Caco-2 (cell line): Measurements from ENCODE around the gene ATXN7. TPM values are rescaled to one million over a fixed set of nuclear protein-coding genes. Genes with fewer than 3 reads are reported as not detected.
A peak's percentile ranks its signal among the peaks of the same experiment; 100 is the strongest.

Source experiments
- BruUV-seq: library from RNA; stranded (reverse); fragments of 400-500 nt; replicated peaks from 2 replicates; lab custom pipeline; 2021; lab: Mats Ljungman, UMichigan
- CTCF ChIA-PET: fragments of 300-600 bp; sonication (Branson Sonifier 250); formaldehyde crosslinking; loops from one replicate; lab custom pipeline; 2022; ENCODE audit warnings: antibody characterized with exemption; lab: Charles Lee
- POLR2A ChIA-PET: fragments of 300-600 bp; sonication (Branson Sonifier 250); formaldehyde crosslinking; loops from one replicate; lab custom pipeline; 2022; ENCODE audit warnings: antibody characterized with exemption; lab: Charles Lee
- DNase-seq, 2 experiments: peaks; one replicate each; pipeline versions ENCODE4 v3.0.0 to v3.0.0-alpha.2; 2020 to 2022
- H3K27me3 ChIP-seq: replicated peaks from 2 replicates; pipeline ENCODE4 v1.6.0; 2011; ENCODE audit warnings: low read length; ENCODE audit not compliant: control insufficient read depth, insufficient read depth
- H3K36me3 ChIP-seq: 2 replicates; pipeline ENCODE4 v1.5.1; 2011; ENCODE audit warnings: low read length; ENCODE audit not compliant: control insufficient read depth, insufficient read depth
- H3K4me1 ChIP-seq: fragments of 250-450 bp; sonication (Bioruptor Pico); 2 replicates; pipeline ENCODE4 v1.5.1; 2020; ENCODE audit warnings: mild to moderate bottlenecking
- H3K4me3 ChIP-seq: 2 replicates; pipeline ENCODE4 v1.5.1; 2011; ENCODE audit warnings: low read depth, mild to moderate bottlenecking, control low read depth, low read length
- H3K9me3 ChIP-seq: fragments of 250-450 bp; sonication (Bioruptor Pico); 2 replicates; pipeline ENCODE4 v1.5.1; 2020; ENCODE audit warnings: mild to moderate bottlenecking, moderate library complexity
- H3K27ac Mint-ChIP-seq: one replicate; pipeline ENCODE4 v1.8.0; 2022; ENCODE audit warnings: mixed read lengths; ENCODE audit not compliant: unreplicated experiment
- H3K27me3 Mint-ChIP-seq: one replicate; pipeline ENCODE4 v1.8.0; 2022; ENCODE audit warnings: mixed read lengths; ENCODE audit not compliant: insufficient read depth, unreplicated experiment
- H3K36me3 Mint-ChIP-seq: one replicate; pipeline ENCODE4 v1.8.0; 2022; ENCODE audit warnings: mild to moderate bottlenecking, mixed read lengths; ENCODE audit not compliant: insufficient read depth, unreplicated experiment
- H3K4me1 Mint-ChIP-seq: one replicate; pipeline ENCODE4 v1.8.0; 2022; ENCODE audit warnings: low read depth, mixed read lengths; ENCODE audit not compliant: unreplicated experiment
- H3K4me3 Mint-ChIP-seq: one replicate; pipeline ENCODE4 v1.8.0; 2022; ENCODE audit warnings: mild to moderate bottlenecking, moderate library complexity, mixed read lengths; ENCODE audit not compliant: unreplicated experiment
- H3K9me3 Mint-ChIP-seq: one replicate; pipeline ENCODE4 v1.8.0; 2022; ENCODE audit warnings: mixed read lengths; ENCODE audit not compliant: unreplicated experiment
- intact Hi-C: fragments of 100-400 bp; cut with micrococcal nuclease; formaldehyde crosslinking; loops from one replicate; pipeline ENCODE4 v1.10.0; 2022; ENCODE audit not compliant: unreplicated experiment
- total RNA-seq: library from RNA; stranded (reverse); gene quantifications from 2 replicates; pipeline ENCODE4 v1.2.3, GENCODE V29; 2022
- TF ChIP-seq, protein P1 (sequence below), 2 experiments: fragments of 200-600 bp in 1 of 2; IDR thresholded peaks; 1 replicate in 1 of 2; 2 replicates in 1 of 2; pipeline versions ENCODE4 v1.5.1 to v1.8.0; 2011 to 2022; ENCODE audit warnings: antibody characterized with exemption in 1 of 2, control low read depth in 1 of 2, inconsistent platforms in 1 of 2, low read depth in 1 of 2, low read length in 1 of 2, mild to moderate bottlenecking in 1 of 2, moderate library complexity in 1 of 2; ENCODE audit not compliant: insufficient read depth in 1 of 2, severe bottlenecking in 1 of 2, unreplicated experiment in 1 of 2

The ATXN7 gene
- total RNA-seq, 1 experiment from 2014 or later, result 22.5 TPM

- H3K4me3 Mint-ChIP-seq, result no peak overlapping the region
- no peaks in the 10 kb centered on the region for H3K4me1 ChIP-seq
- no peak overlapping the region for H3K27ac Mint-ChIP-seq
- H3K4me3 ChIP-seq, result no peak overlapping the region
- DNase-seq, result no peak
- no peaks in the 10 kb centered on the region for H3K9me3 Mint-ChIP-seq
- peaks cover 54% of the 10 kb centered on the region for H3K36me3 Mint-ChIP-seq
- no peaks in the 10 kb centered on the region for H3K27me3 ChIP-seq
- H3K9me3 ChIP-seq, result no peaks in the 10 kb centered on the region
- TF ChIP-seq, protein P1, sequence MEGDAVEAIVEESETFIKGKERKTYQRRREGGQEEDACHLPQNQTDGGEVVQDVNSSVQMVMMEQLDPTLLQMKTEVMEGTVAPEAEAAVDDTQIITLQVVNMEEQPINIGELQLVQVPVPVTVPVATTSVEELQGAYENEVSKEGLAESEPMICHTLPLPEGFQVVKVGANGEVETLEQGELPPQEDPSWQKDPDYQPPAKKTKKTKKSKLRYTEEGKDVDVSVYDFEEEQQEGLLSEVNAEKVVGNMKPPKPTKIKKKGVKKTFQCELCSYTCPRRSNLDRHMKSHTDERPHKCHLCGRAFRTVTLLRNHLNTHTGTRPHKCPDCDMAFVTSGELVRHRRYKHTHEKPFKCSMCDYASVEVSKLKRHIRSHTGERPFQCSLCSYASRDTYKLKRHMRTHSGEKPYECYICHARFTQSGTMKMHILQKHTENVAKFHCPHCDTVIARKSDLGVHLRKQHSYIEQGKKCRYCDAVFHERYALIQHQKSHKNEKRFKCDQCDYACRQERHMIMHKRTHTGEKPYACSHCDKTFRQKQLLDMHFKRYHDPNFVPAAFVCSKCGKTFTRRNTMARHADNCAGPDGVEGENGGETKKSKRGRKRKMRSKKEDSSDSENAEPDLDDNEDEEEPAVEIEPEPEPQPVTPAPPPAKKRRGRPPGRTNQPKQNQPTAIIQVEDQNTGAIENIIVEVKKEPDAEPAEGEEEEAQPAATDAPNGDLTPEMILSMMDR (IDR thresholded peaks at IDR 0.05; ENCODE audit: insufficient read depth in 1 of 2, low read depth in 1 of 2, low read length in 1 of 2, severe bottlenecking in 1 of 2, unreplicated experiment in 1 of 2), result no peak
- no peaks in the 10 kb centered on the region for H3K27me3 Mint-ChIP-seq
- H3K36me3 ChIP-seq, result no peaks in the 10 kb centered on the region
- intact Hi-C loops, result no loop called here
- BruUV-seq, result no TSS peak
- no peaks in the 10 kb centered on the region for H3K4me1 Mint-ChIP-seq
- POLR2A ChIA-PET, result no interaction called here
- CTCF ChIA-PET, result interaction anchor here (0.6 to 0.7 kb wide), 2 partner anchors 14 to 48 kb away, joined by 3 read pairs; partner anchors contain the start of gene PSMD6
These were observed 145.1 kb downstream of the ATXN7 start for GRCh38 chr3:64008487-64009351.

DNA sequence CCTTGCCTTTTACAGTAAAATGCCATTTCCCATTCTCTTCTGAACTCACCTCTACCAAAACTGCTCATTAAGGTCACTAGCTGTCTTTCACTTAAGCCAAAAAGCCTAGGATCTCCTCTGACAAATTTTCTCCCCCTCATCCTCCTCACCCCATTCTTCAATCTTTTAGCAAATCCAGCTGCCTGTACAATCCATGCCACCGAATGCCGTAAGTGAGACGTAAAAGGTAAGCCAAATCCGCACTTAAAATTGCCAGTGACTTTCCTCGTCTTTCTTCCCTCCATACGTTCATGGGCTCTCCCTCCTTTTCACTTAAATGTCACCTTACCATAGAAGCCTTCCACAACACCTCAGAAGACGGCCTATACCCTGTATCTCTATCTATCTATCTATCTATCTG lies 145.9 kb downstream of the ATXN7 start:
- no peaks in the 10 kb centered on the region for H3K9me3 ChIP-seq
- TF ChIP-seq, protein P1 (IDR thresholded peaks at IDR 0.05; ENCODE audit: insufficient read depth in 1 of 2, low read depth in 1 of 2, low read length in 1 of 2, severe bottlenecking in 1 of 2, unreplicated experiment in 1 of 2), result no peak
- no peak overlapping the region for H3K4me3 Mint-ChIP-seq
- H3K27me3 ChIP-seq, result no peaks in the 10 kb centered on the region
- H3K4me1 Mint-ChIP-seq, result no peaks in the 10 kb centered on the region
- ChIA-PET CTCF (no interaction called here), POLR2A (no interaction called here)
- H3K4me3 ChIP-seq, result no peak overlapping the region
- H3K27ac Mint-ChIP-seq, result peak overlapping the region; percentile 4
- no peaks in the 10 kb centered on the region for H3K4me1 ChIP-seq
- DNase-seq, result no peak
- no TSS peak for BruUV-seq
- H3K27me3 Mint-ChIP-seq, result no peaks in the 10 kb centered on the region
- no peaks in the 10 kb centered on the region for H3K36me3 ChIP-seq
- intact Hi-C loops, result no loop called here
- no peaks in the 10 kb centered on the region for H3K9me3 Mint-ChIP-seq
- peaks cover 62% of the 10 kb centered on the region for H3K36me3 Mint-ChIP-seq

DNA sequence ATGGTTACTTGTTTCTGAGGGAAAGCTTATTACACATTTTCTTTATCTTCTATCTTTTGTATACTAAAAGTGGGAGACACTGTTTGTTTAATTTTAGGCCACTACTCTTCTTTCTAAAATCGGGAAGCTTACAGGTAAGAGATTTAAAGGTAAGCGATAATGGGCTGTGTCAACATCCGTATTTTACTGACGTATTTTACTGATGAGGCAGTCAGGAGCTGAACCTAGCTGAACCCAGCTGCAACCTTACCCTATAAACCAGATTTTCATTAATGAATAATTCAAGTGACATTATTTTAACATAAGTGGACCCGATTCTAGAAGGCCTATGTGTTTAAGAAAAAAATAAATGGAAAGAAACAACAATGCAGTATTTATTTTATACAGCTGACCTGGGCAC lies 146.5 kb downstream of the ATXN7 start:
- ChIA-PET CTCF (no interaction called here), POLR2A (no interaction called here)
- Mint-ChIP-seq H3K27ac (no peak overlapping the region), H3K27me3 (no peaks in the 10 kb centered on the region), H3K4me3 (no peak overlapping the region), H3K36me3 (peaks cover 69% of the 10 kb centered on the region), H3K9me3 (no peaks in the 10 kb centered on the region), H3K4me1 (no peaks in the 10 kb centered on the region)
- Histone ChIP-seq H3K4me3 (no peak overlapping the region), H3K36me3 (no peaks in the 10 kb centered on the region), H3K27me3 (no peaks in the 10 kb centered on the region), H3K9me3 (no peaks in the 10 kb centered on the region), H3K4me1 (no peaks in the 10 kb centered on the region)
- intact Hi-C loops, result no loop called here
- no peak for DNase-seq
- TF ChIP-seq, protein P1 (IDR thresholded peaks at IDR 0.05; ENCODE audit: insufficient read depth in 1 of 2, low read depth in 1 of 2, low read length in 1 of 2, severe bottlenecking in 1 of 2, unreplicated experiment in 1 of 2), result no peak
- BruUV-seq, result no TSS peak
